SK-N-MC (cell line): ENCODE results near the gene PPP2R5D.
"Not testable (repeated sequence)": the region's sequence is repeated elsewhere in the genome, so short reads cannot be mapped to it uniquely, and the experiment has no call there.

Source experiments
- DNase-seq: peaks from one replicate; pipeline ENCODE4 v3.0.0-alpha.2; 2011; ENCODE audit warnings: low read depth, low spot score
- H3K27ac ChIP-seq: fragments of 200-600 bp; sonication (generic); 2 replicates; pipeline ENCODE4 v1.5.1; 2016; ENCODE audit warnings: mixed run types
- H3K36me3 ChIP-seq: fragments of 200-600 bp; sonication (generic); 2 replicates; pipeline ENCODE4 v1.6.1; 2017; ENCODE audit warnings: antibody characterized with exemption, low read length, mixed read lengths; ENCODE audit not compliant: insufficient read depth
- H3K4me3 ChIP-seq: fragments of 200-600 bp; sonication (generic); 2 replicates; pipeline ENCODE4 v1.5.1; 2016
- H3K9ac ChIP-seq: fragments of 200-600 bp; sonication (generic); 2 replicates; pipeline ENCODE4 v1.8.0; 2017; ENCODE audit warnings: mixed run types, mixed read lengths; ENCODE audit not compliant: insufficient read length
- H3K9me3 ChIP-seq: fragments of 200-600 bp; sonication (generic); 2 replicates; pipeline ENCODE4 v1.6.1; 2017; ENCODE audit warnings: low read depth, mild to moderate bottlenecking, antibody characterized with exemption, low read length, moderate library complexity, mixed read lengths
- EZH2 ChIP-seq: fragments of 200-600 bp; sonication (generic); IDR thresholded peaks from one replicate; pipeline ENCODE4 v1.6.1; 2017; ENCODE audit warnings: antibody characterized with exemption
- FOXP2 ChIP-seq: optimal IDR thresholded peaks from 2 replicates; pipeline ENCODE3; 2011; ENCODE audit warnings: mild to moderate bottlenecking, moderate library complexity; ENCODE audit not compliant: insufficient read depth; ENCODE audit errors: extremely low read length, control extremely low read depth
- POLR2AphosphoS5 ChIP-seq: IDR thresholded peaks from 2 replicates; pipeline ENCODE4 v1.6.1; 2012; ENCODE audit warnings: mild to moderate bottlenecking, low read depth, low read length, borderline replicate concordance

PPP2R5D gene

DNA sequence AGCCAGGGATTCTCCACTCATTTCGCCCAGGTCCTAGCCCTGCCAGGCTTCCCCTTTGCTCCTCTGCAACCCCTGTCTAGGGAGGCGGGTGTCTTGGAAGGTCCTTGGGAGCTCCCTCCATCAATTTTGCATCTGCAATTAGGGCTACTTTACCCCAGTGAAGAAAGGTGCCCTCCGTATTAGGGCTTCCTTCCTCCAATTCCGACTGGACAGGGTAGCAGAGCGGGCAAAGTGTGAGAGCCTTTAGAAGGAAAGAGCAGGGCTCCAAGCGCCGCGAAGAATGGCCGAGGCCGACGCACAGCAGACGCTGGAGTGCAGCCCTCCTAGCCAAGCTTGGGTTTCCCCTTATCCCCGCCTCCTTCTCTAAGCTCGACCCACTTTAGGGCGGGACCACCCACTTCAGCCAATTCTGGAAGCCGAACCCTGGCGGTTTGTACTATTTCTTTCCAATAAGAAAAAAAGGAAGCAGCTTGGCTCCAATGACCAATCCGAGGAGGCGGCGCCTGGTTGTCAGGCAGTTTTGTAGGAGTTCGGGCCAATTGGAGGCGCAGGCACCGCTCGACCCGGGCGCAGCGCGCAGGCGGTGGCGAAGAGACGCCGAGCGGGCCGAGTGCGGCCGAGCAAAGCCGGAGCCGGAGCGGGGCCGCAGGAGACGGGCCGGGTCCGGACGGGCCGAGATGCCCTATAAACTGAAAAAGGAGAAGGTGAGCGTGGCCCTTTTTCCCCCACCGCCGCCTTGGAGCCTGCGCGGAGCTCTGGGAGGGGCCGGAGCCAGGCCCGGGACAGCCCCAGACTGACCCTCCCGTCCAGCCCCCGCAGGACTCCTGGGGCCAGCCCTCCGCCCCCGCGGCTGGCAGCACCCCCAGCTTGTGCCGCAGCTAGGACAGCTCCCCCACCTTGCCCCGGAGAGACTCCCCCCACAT is at the start of gene PPP2R5D:
Gene PPP2R5D (plus strand): TSS at position 570 of the 923 bp plus-strand sequence. CDS start 108 bp downstream, at position 678.
- H3K9ac ChIP-seq: peak within 1 kb of the TSS; percentile 96
- peak within 1 kb of the TSS; percentile 95 for H3K4me3 ChIP-seq
- H3K9me3 ChIP-seq: no peaks in the 10 kb centered on the region
- peaks cover 2% of the 10 kb centered on the region; the same call in 1 of the 2 replicates for H3K36me3 ChIP-seq
- H3K27ac ChIP-seq: peak within 1 kb of the TSS; percentile 12; the same call in 1 of the 2 replicates
- TF ChIP-seq EZH2 (no peak), FOXP2 (no peak), POLR2AphosphoS5 (peak; percentile 97)
- DNase-seq: peak; percentile 97

DNA sequence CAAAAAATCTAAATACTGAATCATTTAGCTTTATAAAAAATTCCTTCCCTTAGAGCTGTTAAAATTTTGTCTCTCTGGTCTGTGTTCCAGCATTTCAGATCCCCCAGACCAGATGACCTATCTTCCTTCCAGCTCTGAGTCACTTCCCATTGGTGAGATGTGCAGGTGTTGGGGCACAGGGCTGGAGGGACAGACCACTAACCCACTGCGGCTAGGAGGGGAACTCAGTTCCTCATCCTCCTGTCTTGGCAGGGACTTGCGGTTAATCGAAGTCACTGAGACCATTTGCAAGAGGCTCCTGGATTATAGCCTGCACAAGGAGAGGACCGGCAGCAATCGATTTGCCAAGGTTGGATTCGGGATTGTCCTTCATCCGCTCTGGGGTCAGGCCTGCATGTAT is 49.0 kb upstream of the PPP2R5D start:
- H3K4me3 ChIP-seq: no peak overlapping the region
- TF ChIP-seq EZH2 (no peak), POLR2AphosphoS5 (no peak), FOXP2 (no peak)
- peaks cover 38% of the 10 kb centered on the region; the same call in 1 of the 2 replicates for H3K36me3 ChIP-seq
- no peak overlapping the region for H3K9ac ChIP-seq
- H3K9me3 ChIP-seq: no peaks in the 10 kb centered on the region
- H3K27ac ChIP-seq: no peak overlapping the region
- DNase-seq: no peak

GRCh38 chr6:42936398-42936797 is 48.0 kb upstream of the PPP2R5D start:
- Histone ChIP-seq H3K27ac (no peak overlapping the region), H3K9ac (no peak overlapping the region), H3K9me3 (no peaks in the 10 kb centered on the region), H3K4me3 (no peak overlapping the region), H3K36me3 (peaks cover 38% of the 10 kb centered on the region; the same call in 1 of the 2 replicates)
- TF ChIP-seq EZH2 (no peak), POLR2AphosphoS5 (no peak), FOXP2 (no peak)
- no peak for DNase-seq

- Histone ChIP-seq H3K9ac (no peak overlapping the region), H3K4me3 (no peak overlapping the region), H3K27ac (no peak overlapping the region), H3K9me3 (no peaks in the 10 kb centered on the region), H3K36me3 (peaks cover 35% of the 10 kb centered on the region; the same call in 1 of the 2 replicates)
- DNase-seq: no peak
- TF ChIP-seq POLR2AphosphoS5 (no peak), EZH2 (no peak), FOXP2 (no peak)
These were observed 46.6 kb upstream of the PPP2R5D start for GRCh38 chr6:42937548-42938427.

- Histone ChIP-seq H3K27ac (no peak overlapping the region), H3K9me3 (no peaks in the 10 kb centered on the region), H3K36me3 (peaks cover 35% of the 10 kb centered on the region; the same call in 1 of the 2 replicates), H3K4me3 (no peak overlapping the region), H3K9ac (no peak overlapping the region)
- TF ChIP-seq FOXP2: no peak
- TF ChIP-seq EZH2: no peak
- no peak for TF ChIP-seq POLR2AphosphoS5
- no peak for DNase-seq
These were observed 46.0 kb upstream of the PPP2R5D start for GRCh38 chr6:42938428-42938796.

GRCh38 chr6:42938987-42939809 is 45.2 kb upstream of the PPP2R5D start:
- Histone ChIP-seq H3K36me3 (peaks cover 30% of the 10 kb centered on the region; the same call in 1 of the 2 replicates), H3K9me3 (no peaks in the 10 kb centered on the region), H3K27ac (no peak overlapping the region), H3K4me3 (no peak overlapping the region), H3K9ac (no peak overlapping the region)
- TF ChIP-seq EZH2 (no peak), POLR2AphosphoS5 (no peak), FOXP2 (no peak)
- DNase-seq: no peak

DNA sequence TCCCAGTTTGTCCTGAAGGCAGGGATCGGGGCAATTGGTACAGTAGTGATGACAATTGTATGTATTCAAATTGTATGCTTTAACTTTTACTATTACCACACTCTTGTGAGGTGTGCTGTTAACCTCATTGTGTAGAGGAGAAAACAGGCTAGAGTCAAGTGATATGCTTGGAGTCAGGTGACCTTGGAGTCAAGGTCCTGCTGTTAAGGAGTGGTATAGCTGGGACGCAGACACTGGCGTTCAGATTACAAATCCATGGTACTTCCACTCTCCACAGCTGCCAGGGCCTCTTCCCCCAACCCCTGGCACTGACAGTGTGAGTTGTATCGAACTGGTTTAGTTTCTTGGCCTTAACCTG is 44.6 kb upstream of the PPP2R5D start:
- Histone ChIP-seq H3K27ac (no peak overlapping the region), H3K9me3 (no peaks in the 10 kb centered on the region), H3K36me3 (peaks cover 25% of the 10 kb centered on the region; the same call in 1 of the 2 replicates), H3K9ac (no peak overlapping the region), H3K4me3 (no peak overlapping the region)
- no peak for DNase-seq
- TF ChIP-seq FOXP2: no peak
- TF ChIP-seq POLR2AphosphoS5: no peak
- TF ChIP-seq EZH2: no peak

DNA sequence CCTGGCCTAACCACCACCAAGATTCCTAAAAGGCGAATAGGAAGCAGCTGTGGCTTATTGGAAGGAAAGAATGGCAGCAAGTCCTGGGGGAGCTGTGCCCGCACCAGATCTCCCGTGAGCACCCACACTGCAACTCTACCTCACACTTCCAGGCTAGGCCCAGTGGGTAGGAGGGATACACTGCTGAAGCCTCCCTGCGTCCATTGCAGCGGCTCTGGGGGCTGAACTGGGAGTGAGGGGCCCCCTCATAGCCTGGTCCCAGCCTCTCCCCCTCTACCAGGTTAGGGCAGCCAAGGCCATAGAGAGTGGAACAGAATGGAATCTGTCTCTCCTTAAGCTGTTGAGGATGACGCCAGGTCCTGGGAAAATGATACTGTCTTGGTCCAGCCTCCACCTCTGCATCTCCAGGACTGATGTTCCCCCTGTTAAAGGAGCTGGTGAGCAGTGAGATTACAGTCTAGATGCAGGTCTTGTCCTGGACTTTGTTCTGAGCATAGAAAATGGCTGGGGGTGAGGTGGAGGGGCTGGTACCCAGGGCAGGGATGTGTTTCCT is 43.8 kb upstream of the PPP2R5D start:
- TF ChIP-seq EZH2 (no peak), FOXP2 (no peak), POLR2AphosphoS5 (no peak)
- no peak for DNase-seq
- Histone ChIP-seq H3K36me3 (peaks cover 18% of the 10 kb centered on the region; the same call in 1 of the 2 replicates), H3K27ac (no peak overlapping the region), H3K9ac (no peak overlapping the region), H3K9me3 (no peaks in the 10 kb centered on the region), H3K4me3 (no peak overlapping the region)

- H3K4me3 ChIP-seq, DNase-seq: not testable (repeated sequence)
- peaks cover 11% of the 10 kb centered on the region; the same call in 1 of the 2 replicates for H3K36me3 ChIP-seq
These were observed 43.0 kb upstream of the PPP2R5D start for GRCh38 chr6:42941356-42941755.

More at GRCh38 chr6:42941356-42941755, 43.0 kb upstream of the PPP2R5D start:
- not testable (repeated sequence) for H3K27ac ChIP-seq, H3K9me3 ChIP-seq, H3K9ac ChIP-seq
